Measurements from ENCODE around the gene FBP2.
"Not testable (repeated sequence)": the region's sequence is repeated elsewhere in the genome, so short reads cannot be mapped to it uniquely, and the experiment has no call there.

FBP2 gene

GRCh38 chr9:94606646-94607422, 13.2 kb upstream of the FBP2 start:
- no peak for DNase-seq (ENCODE audit: low spot score)

GRCh38 chr9:94603259-94604160, 9.9 kb upstream of the FBP2 start:
- peak; percentile 62 for DNase-seq (ENCODE audit: low spot score)

GRCh38 chr9:94602666-94603065, 9.0 kb upstream of the FBP2 start:
- DNase-seq (ENCODE audit: low spot score) = no peak

GRCh38 chr9:94600715-94601114, 7.1 kb upstream of the FBP2 start:
- DNase-seq (ENCODE audit: low spot score) = no peak

- no peak for DNase-seq (ENCODE audit: low spot score)
Measured at GRCh38 chr9:94600258-94600657, 6.6 kb upstream of the FBP2 start.

GRCh38 chr9:94599102-94599501, 5.5 kb upstream of the FBP2 start:
- DNase-seq (ENCODE audit: low spot score) = no peak

GRCh38 chr9:94592683-94593082, 941 bp downstream of the FBP2 start:
- not testable (repeated sequence) for DNase-seq (ENCODE audit: low spot score)

- no peak for DNase-seq (ENCODE audit: low spot score)
Measured at GRCh38 chr9:94591876-94592275, 1.7 kb downstream of the FBP2 start.

- not testable (repeated sequence) for DNase-seq (ENCODE audit: low spot score)
Measured at GRCh38 chr9:94591046-94591545, 2.5 kb downstream of the FBP2 start.

GRCh38 chr9:94588681-94589080, 4.9 kb downstream of the FBP2 start:
- no peak for DNase-seq (ENCODE audit: low spot score)

GRCh38 chr9:94586814-94587213, 6.8 kb downstream of the FBP2 start:
- DNase-seq (ENCODE audit: low spot score) = no peak

- DNase-seq (ENCODE audit: low spot score) = no peak
Measured at GRCh38 chr9:94586316-94586715, 7.3 kb downstream of the FBP2 start.

GRCh38 chr9:94584555-94584954, 9.1 kb downstream of the FBP2 start:
- no peak for DNase-seq (ENCODE audit: low spot score)

GRCh38 chr9:94581728-94582127, 11.9 kb downstream of the FBP2 start:
- no peak for DNase-seq (ENCODE audit: low spot score)

GRCh38 chr9:94577571-94577970, 16.1 kb downstream of the FBP2 start:
- DNase-seq (ENCODE audit: low spot score) = no peak

GRCh38 chr9:94577036-94577435, 16.6 kb downstream of the FBP2 start:
- DNase-seq (ENCODE audit: low spot score) = no peak

- DNase-seq (ENCODE audit: low spot score) = no peak
Measured at GRCh38 chr9:94576131-94576530, 17.5 kb downstream of the FBP2 start.

GRCh38 chr9:94568972-94569712, 24.5 kb downstream of the FBP2 start:
- no peak for DNase-seq (ENCODE audit: low spot score)

GRCh38 chr9:94568250-94568889, 25.3 kb downstream of the FBP2 start:
- DNase-seq (ENCODE audit: low spot score) = no peak

- no peak for DNase-seq (ENCODE audit: low spot score)
Measured at GRCh38 chr9:94567271-94567670, 26.4 kb downstream of the FBP2 start.

GRCh38 chr9:94566550-94566949, 27.1 kb downstream of the FBP2 start:
- no peak for DNase-seq (ENCODE audit: low spot score)

GRCh38 chr9:94564279-94564678, 29.3 kb downstream of the FBP2 start:
- DNase-seq (ENCODE audit: low spot score) = not testable (repeated sequence)

Data from pons (tissue), 1 donor.